Activated CD8-positive, alpha-beta T cell treated with anti-CD3 and anti-CD28 coated beads, Interleukin-2, amount 10 ng/mL, durations not matched to agents 7 days and 5 days (primary cell): ENCODE data around the gene DCLK3. TPM values are rescaled to one million over a fixed set of nuclear protein-coding genes. Genes with fewer than 3 reads are reported as not detected.
A peak's percentile ranks its signal among the peaks of the same experiment; 100 is the strongest.

ENCODE experiments used
- ATAC-seq: fragments of 150-1000 bp; cut with Tn5 transposase; one replicate; pipeline ENCODE4 v1.10.0; 2021; ENCODE audit warnings: moderate library complexity
- CTCF ChIA-PET: fragments of 350-600 bp; sonication (Branson Sonifier 250); formaldehyde crosslinking; loops from one replicate; lab custom pipeline; 2021; ENCODE audit warnings: antibody characterized with exemption; lab: Charles Lee
- POLR2A ChIA-PET: fragments of 350-600 bp; sonication (Branson Sonifier 250); formaldehyde crosslinking; loops from one replicate; lab custom pipeline; 2021; ENCODE audit warnings: antibody characterized with exemption; lab: Charles Lee
- DNase-seq: peaks from one replicate; pipeline ENCODE4 v3.0.0-alpha.2; 2020
- H3K27ac Mint-ChIP-seq: one replicate; pipeline ENCODE4 v1.8.0; 2021; ENCODE audit warnings: mild to moderate bottlenecking, mixed read lengths
- H3K27me3 Mint-ChIP-seq: one replicate; pipeline ENCODE4 v1.8.0; 2021; ENCODE audit warnings: low read depth, mixed read lengths
- H3K36me3 Mint-ChIP-seq: one replicate; pipeline ENCODE4 v1.8.0; 2021; ENCODE audit warnings: low read depth, mixed read lengths
- H3K4me1 Mint-ChIP-seq: one replicate; pipeline ENCODE4 v1.8.0; 2021; ENCODE audit warnings: low read depth, mixed read lengths
- H3K4me3 Mint-ChIP-seq: one replicate; pipeline ENCODE4 v1.8.0; 2021; ENCODE audit warnings: mild to moderate bottlenecking, mixed read lengths
- H3K9me3 Mint-ChIP-seq: one replicate; pipeline ENCODE4 v1.8.0; 2022; ENCODE audit warnings: mixed read lengths; ENCODE audit not compliant: insufficient read depth
- total RNA-seq, 2 experiments: library from RNA; stranded (reverse); gene quantifications; one replicate each; pipeline ENCODE4 v1.2.3, GENCODE V29; 2021

Gene DCLK3
- total RNA-seq, 2 experiments from 2014 or later, result not detected

DNA sequence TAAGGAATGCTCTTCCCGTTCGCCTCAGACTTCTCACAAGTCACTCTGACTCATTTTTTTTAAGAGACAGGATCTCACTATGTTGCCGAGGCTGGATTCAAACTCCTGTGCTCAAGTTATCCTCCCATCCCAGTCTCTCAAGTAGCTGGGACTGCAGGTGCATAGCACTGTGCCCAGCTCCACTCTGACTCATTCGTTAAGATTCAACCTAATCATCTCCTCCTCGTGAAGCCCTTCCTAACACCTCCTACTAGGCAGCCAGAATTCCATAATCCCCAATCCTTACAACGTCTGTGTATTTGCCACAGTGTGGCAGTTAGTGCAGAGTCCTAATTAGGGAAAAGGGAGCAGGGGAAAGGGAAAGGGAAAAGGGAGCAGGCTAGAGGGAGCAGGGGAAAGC is 26.4 kb upstream of the DCLK3 start:
- H3K4me1 Mint-ChIP-seq, result no peaks in the 10 kb centered on the region
- no peak overlapping the region for H3K4me3 Mint-ChIP-seq
- no peak for DNase-seq
- no peaks in the 10 kb centered on the region for H3K36me3 Mint-ChIP-seq
- peaks cover 11% of the 10 kb centered on the region for H3K27me3 Mint-ChIP-seq
- no peak for ATAC-seq
- CTCF ChIA-PET, result interaction anchor here (2.1 kb wide), 1 partner anchor 78 kb away, joined by 5 read pairs; no protein-coding TSS in a partner anchor
- no peaks in the 10 kb centered on the region for H3K9me3 Mint-ChIP-seq
- POLR2A ChIA-PET, result no interaction called here
- no peak overlapping the region for H3K27ac Mint-ChIP-seq

- no peak for ATAC-seq
- POLR2A ChIA-PET, result no interaction called here
- Mint-ChIP-seq H3K4me3 (no peak overlapping the region), H3K4me1 (no peaks in the 10 kb centered on the region), H3K27me3 (peaks cover 19% of the 10 kb centered on the region), H3K27ac (no peak overlapping the region), H3K36me3 (no peaks in the 10 kb centered on the region), H3K9me3 (no peaks in the 10 kb centered on the region)
- CTCF ChIA-PET, result no interaction called here
- DNase-seq, result no peak
These were observed 22.9 kb upstream of the DCLK3 start for GRCh38 chr3:36786921-36787890.

DNA sequence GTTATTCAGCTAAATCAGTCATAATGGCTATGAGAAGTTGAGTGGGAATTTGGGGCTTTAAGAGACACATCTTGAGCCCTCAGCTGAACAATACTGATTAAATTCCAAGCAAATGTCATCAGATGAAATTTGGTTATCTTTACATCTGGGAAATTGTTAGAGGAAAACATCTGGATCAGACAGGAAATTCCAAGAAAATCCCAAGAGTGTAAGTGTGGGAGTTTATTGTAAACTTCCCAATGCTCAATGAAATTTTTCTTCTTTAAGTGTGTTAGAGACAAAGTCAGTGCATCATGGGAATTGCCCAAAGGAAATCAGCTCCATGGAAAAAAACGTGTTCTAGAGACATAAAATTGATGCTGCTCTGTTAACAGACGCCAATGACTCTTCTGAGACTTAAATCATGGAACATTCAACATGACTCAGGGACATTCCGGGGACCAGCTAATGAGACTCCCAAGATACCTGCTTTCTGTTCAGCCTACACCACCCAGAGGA is 19.8 kb upstream of the DCLK3 start:
- Mint-ChIP-seq H3K4me3 (no peak overlapping the region), H3K4me1 (no peaks in the 10 kb centered on the region), H3K27me3 (peaks cover 17% of the 10 kb centered on the region), H3K36me3 (no peaks in the 10 kb centered on the region), H3K9me3 (no peaks in the 10 kb centered on the region), H3K27ac (no peak overlapping the region)
- DNase-seq, result no peak
- ATAC-seq, result no peak
- CTCF ChIA-PET, result interaction anchor here (1.1 kb wide), 1 partner anchor 84 kb away, joined by 3 read pairs; no protein-coding TSS in a partner anchor
- POLR2A ChIA-PET, result no interaction called here

DNA sequence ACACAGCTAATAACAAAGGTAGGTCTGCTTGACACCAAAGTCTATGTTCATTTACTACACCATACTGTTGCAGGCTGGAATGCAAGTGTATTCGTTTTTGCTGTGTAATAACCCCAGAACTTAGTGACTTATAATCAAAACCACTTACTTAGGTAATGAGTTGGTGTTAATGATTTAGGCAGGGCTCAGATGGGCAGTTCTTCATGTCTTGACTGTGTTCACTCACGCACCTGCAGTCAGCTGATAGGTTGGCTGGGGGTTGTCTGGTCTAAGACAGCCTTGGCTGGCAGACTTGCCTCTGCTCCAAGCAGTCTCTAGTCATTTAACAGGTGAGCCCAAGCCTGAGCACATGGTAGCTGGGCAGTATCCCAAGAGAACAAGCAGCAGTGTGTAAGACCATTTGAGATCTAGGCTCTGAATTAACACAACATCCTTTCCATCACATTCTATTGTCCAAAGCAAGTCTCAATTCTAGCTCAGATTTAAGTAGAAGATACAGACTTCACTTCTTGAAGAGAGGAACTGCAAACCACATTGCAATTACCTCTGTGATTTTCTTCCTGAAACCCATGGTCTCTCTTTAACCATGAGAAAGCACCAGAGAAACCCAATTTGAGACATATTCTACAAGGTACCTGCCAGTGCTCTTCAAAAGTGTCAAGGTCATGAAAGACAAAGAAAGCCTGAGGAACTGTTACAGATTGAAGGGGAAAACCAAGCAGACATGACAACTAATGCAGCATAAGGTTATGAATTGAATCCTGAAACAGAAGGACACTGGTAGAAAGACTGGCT is 13.3 kb upstream of the DCLK3 start:
- no peak for DNase-seq
- peaks cover 24% of the 10 kb centered on the region for H3K27me3 Mint-ChIP-seq
- no peaks in the 10 kb centered on the region for H3K9me3 Mint-ChIP-seq
- H3K4me3 Mint-ChIP-seq, result no peak overlapping the region
- ChIA-PET CTCF (interaction anchor here (1.2 kb wide), 1 partner anchor 34 kb away, joined by 3 read pairs; no protein-coding TSS in a partner anchor), POLR2A (no interaction called here)
- no peak overlapping the region for H3K27ac Mint-ChIP-seq
- no peaks in the 10 kb centered on the region for H3K36me3 Mint-ChIP-seq
- no peaks in the 10 kb centered on the region for H3K4me1 Mint-ChIP-seq
- ATAC-seq, result no peak

DNA sequence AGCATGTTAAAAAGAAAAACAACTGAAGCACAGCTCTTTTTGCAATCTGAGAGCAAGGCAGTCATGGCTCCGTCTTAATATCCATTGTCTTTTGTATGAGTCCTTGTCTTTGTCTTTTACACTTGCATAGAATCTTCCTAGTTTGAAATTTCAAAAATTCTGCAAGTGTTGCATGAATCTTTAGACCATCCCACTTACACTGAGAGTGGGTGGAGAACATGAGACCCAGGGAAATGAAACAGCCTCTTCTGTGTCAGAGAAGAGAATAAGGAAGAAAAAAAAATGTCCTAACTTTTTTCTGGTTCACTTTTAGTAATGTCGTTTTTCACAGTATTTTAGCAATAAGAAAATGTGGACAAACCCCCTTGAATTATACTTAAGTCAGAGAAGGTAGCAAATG is 12.1 kb upstream of the DCLK3 start:
- CTCF ChIA-PET, result no interaction called here
- Mint-ChIP-seq H3K4me3 (no peak overlapping the region), H3K36me3 (no peaks in the 10 kb centered on the region), H3K27ac (no peak overlapping the region), H3K4me1 (no peaks in the 10 kb centered on the region), H3K9me3 (no peaks in the 10 kb centered on the region), H3K27me3 (peaks cover 19% of the 10 kb centered on the region)
- DNase-seq, result no peak
- POLR2A ChIA-PET, result no interaction called here
- ATAC-seq, result no peak

DNA sequence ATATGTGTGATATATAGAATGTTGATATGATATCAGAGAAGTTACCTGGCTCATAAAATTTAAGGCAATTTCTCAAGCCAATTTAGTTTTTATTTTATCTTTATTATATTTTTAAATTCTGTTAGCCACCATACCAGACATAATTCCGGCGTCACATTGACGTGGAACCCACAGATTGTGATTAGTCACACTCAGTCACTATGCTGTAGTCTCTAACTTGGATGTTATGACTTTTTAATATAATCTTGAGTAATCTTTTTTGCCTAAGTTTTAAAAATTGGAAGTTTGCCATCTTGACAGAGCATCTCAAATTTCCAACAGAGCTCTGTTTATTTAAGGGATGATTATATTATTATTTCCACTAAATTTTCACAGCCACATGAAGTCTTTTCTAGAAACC is 9.7 kb upstream of the DCLK3 start:
- Mint-ChIP-seq H3K27ac (no peak overlapping the region), H3K27me3 (peaks cover 29% of the 10 kb centered on the region), H3K9me3 (no peaks in the 10 kb centered on the region), H3K36me3 (no peaks in the 10 kb centered on the region), H3K4me1 (no peaks in the 10 kb centered on the region), H3K4me3 (no peak overlapping the region)
- POLR2A ChIA-PET, result no interaction called here
- CTCF ChIA-PET, result no interaction called here
- ATAC-seq (no peak), DNase-seq (no peak)

GRCh38 chr3:36771931-36772330 is 7.6 kb upstream of the DCLK3 start:
- no peak overlapping the region for H3K27ac Mint-ChIP-seq
- CTCF ChIA-PET, result no interaction called here
- H3K4me3 Mint-ChIP-seq, result no peak overlapping the region
- no peaks in the 10 kb centered on the region for H3K9me3 Mint-ChIP-seq
- POLR2A ChIA-PET, result no interaction called here
- H3K36me3 Mint-ChIP-seq, result no peaks in the 10 kb centered on the region
- ATAC-seq (no peak), DNase-seq (no peak)
- no peaks in the 10 kb centered on the region for H3K4me1 Mint-ChIP-seq
- H3K27me3 Mint-ChIP-seq, result peaks cover 38% of the 10 kb centered on the region

- CTCF ChIA-PET, result no interaction called here
- Mint-ChIP-seq H3K36me3 (no peaks in the 10 kb centered on the region), H3K27me3 (peaks cover 42% of the 10 kb centered on the region)
These were observed 5.6 kb upstream of the DCLK3 start for GRCh38 chr3:36769926-36770325.

DNA sequence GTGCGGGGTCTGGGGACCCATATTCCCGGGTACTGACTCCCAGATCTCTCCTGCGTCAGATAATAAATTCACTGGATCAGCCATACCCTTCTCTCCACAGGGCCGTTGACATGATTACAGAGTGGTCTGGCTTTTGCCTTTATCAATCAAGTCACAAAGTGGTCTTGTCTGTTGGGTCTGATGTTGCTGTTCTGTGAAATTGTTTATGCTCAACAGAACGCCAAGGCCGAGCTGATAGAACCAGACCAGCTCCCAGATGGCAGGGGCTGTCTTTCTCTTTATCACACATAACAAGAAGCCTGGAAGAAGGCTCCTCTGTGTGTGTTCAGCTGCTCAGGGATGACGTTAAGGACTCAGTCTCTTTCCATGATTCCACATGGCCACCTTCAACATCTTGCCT is 751 bp upstream of the DCLK3 start:
- DNase-seq (no peak), ATAC-seq (no peak)
- Mint-ChIP-seq H3K4me1 (peaks cover 7% of the 10 kb centered on the region), H3K27ac (no peak overlapping the region), H3K4me3 (no peak overlapping the region), H3K27me3 (peaks cover 63% of the 10 kb centered on the region), H3K36me3 (peaks cover 4% of the 10 kb centered on the region), H3K9me3 (no peaks in the 10 kb centered on the region)
- CTCF ChIA-PET, result interaction anchor here (0.6 kb wide), 1 partner anchor 11 kb away, joined by 3 read pairs; no protein-coding TSS in a partner anchor
- POLR2A ChIA-PET, result no interaction called here

More at GRCh38 chr3:36769926-36770325, 5.6 kb upstream of the DCLK3 start:
- Mint-ChIP-seq H3K9me3 (no peaks in the 10 kb centered on the region), H3K4me3 (no peak overlapping the region), H3K4me1 (peaks cover 1% of the 10 kb centered on the region), H3K27ac (no peak overlapping the region)
- no peak for ATAC-seq
- no peak for DNase-seq
- POLR2A ChIA-PET, result no interaction called here

GRCh38 chr3:36764704-36765038 is 318 bp upstream of the DCLK3 start:
- ATAC-seq, result no peak
- peaks cover 4% of the 10 kb centered on the region for H3K36me3 Mint-ChIP-seq
- H3K9me3 Mint-ChIP-seq, result no peaks in the 10 kb centered on the region
- H3K27me3 Mint-ChIP-seq, result peaks cover 66% of the 10 kb centered on the region
- peaks cover 7% of the 10 kb centered on the region for H3K4me1 Mint-ChIP-seq
- DNase-seq, result no peak
- POLR2A ChIA-PET, result no interaction called here
- H3K27ac Mint-ChIP-seq, result peak overlapping the region; percentile 1
- CTCF ChIA-PET, result interaction anchor here (0.6 kb wide), 1 partner anchor 11 kb away, joined by 3 read pairs; no protein-coding TSS in a partner anchor
- peak overlapping the region; percentile 21 for H3K4me3 Mint-ChIP-seq

DNA sequence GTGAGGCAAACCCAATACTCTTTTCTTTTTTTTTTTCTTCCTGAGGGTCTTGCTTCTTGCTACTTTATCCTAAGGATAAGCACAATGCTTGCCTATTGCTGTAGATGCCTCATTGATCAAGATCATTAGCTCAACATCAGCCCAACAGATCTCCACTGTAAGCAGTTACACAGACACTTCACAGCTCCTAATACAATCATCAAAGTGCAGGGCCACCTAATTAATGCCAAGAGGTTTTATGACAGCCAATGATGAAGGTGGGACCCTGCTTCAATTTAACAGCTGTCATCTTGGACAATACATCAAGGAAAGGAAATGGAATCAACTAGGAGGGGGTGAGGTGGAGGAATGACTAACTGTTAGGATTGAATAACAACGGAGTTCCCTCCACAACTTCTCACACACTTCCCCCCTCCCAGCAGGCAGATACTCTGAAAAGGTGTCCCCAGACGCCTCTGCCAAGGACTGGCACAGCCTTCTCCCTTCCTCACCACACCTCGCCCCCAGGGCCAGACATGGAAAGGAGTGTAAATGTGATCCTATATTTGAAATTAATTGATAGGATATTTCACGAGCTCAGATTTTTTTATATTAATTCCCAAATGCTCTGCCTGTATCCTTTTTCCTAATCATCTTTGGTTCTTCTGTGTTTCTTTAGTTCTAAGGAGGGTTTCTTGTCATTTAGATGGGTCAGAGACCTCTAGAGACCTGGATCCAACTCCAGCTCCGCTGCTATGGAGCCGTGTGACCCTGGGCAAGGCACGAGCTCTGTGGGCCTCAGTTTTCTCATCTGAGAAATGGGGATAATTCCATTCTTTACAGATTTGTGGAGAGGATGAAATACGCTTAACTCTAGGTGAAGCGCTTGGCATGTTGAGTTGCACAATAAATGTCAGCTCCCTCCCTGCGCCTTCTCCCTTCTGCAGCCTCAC is 1.2 kb downstream of the DCLK3 start:
- peaks cover 67% of the 10 kb centered on the region for H3K27me3 Mint-ChIP-seq
- peaks cover 4% of the 10 kb centered on the region for H3K36me3 Mint-ChIP-seq
- no peak overlapping the region for H3K27ac Mint-ChIP-seq
- no peak overlapping the region for H3K4me3 Mint-ChIP-seq
- no peak for ATAC-seq
- CTCF ChIA-PET, result interaction anchor here (0.9 kb wide), 1 partner anchor 196 kb away, joined by 4 read pairs; no protein-coding TSS in a partner anchor
- H3K9me3 Mint-ChIP-seq, result no peaks in the 10 kb centered on the region
- POLR2A ChIA-PET, result interaction anchor here (0.7 kb wide), 1 partner anchor 15 kb away, joined by 3 read pairs; no protein-coding TSS in a partner anchor
- no peak for DNase-seq
- peaks cover 7% of the 10 kb centered on the region for H3K4me1 Mint-ChIP-seq
